Right lung (tissue), 5 donors: ENCODE measurements around the gene APC2. TPM values are rescaled to one million over a fixed set of nuclear protein-coding genes. Genes with fewer than 3 reads are reported as not detected.
"Not testable (repeated sequence)": the region's sequence is repeated elsewhere in the genome, so short reads cannot be mapped to it uniquely, and the experiment has no call there.

Source experiments
- DNase-seq, 2 donors: peaks; one replicate each; pipeline ENCODE4 v3.0.0-alpha.2; 2013
- polyA plus RNA-seq, 5 donors: library from polyadenylated mRNA; unstranded; fragments of 120-200 nt; gene quantifications; one replicate each; pipeline versions ENCODE4 v1.2.1 to v1.2.3, GENCODE V29; 2013; ENCODE audit warnings: inconsistent platforms in 1 of 5, low replicate concordance in 1 of 5; ENCODE audit not compliant: insufficient read length in 5 of 5, insufficient read depth in 1 of 5

The APC2 gene
- polyA plus RNA-seq, 5 donors, result 0.57 to 1.2 (median 0.71) TPM

- not testable (repeated sequence) for DNase-seq
Observed at GRCh38 chr19:1477056-1477455, 27.1 kb downstream of the APC2 start.

GRCh38 chr19:1478934-1479707 lies 29.2 kb downstream of the APC2 start, which contains the start of gene C19orf25:
C19orf25 (minus strand) TSS chr19:1479215; CDS start chr19:1478903, 312 bp downstream.
- peak; percentile 87 for DNase-seq

GRCh38 chr19:1481224-1481892 lies 31.4 kb downstream of the APC2 start:
- DNase-seq, result no peak

GRCh38 chr19:1481893-1482360 lies 32.0 kb downstream of the APC2 start:
- no peak for DNase-seq

- no peak for DNase-seq
Observed at GRCh38 chr19:1482361-1483130, 32.6 kb downstream of the APC2 start.

- no peak for DNase-seq
Observed at GRCh38 chr19:1483131-1483978, 33.4 kb downstream of the APC2 start.

- no peak for DNase-seq
Observed at GRCh38 chr19:1483979-1484428, 34.1 kb downstream of the APC2 start.

GRCh38 chr19:1486720-1487575 lies 37.0 kb downstream of the APC2 start:
- DNase-seq, result no peak

- DNase-seq, result no peak
Observed at GRCh38 chr19:1487576-1488281, 37.8 kb downstream of the APC2 start.

GRCh38 chr19:1488282-1488601 lies 38.3 kb downstream of the APC2 start:
- DNase-seq, result no peak

- DNase-seq, result no peak
Observed at GRCh38 chr19:1489463-1490310, 39.8 kb downstream of the APC2 start.

GRCh38 chr19:1490311-1491113 lies 40.6 kb downstream of the APC2 start, which contains the start of gene PCSK4:
PCSK4 (minus strand) TSS chr19:1490350; CDS start chr19:1490346, 4 bp downstream.
- DNase-seq, result peak; percentile 97 to 99

- no peak for DNase-seq
Observed at GRCh38 chr19:1491114-1491848, 41.4 kb downstream of the APC2 start, which contains the start of gene REEP6. REEP6 (plus strand) TSS chr19:1491181; CDS start chr19:1491270, 89 bp downstream.

- no peak for DNase-seq
Observed at GRCh38 chr19:1491849-1492170, 41.9 kb downstream of the APC2 start.

GRCh38 chr19:1492474-1493006 lies 42.6 kb downstream of the APC2 start:
- no peak for DNase-seq

- DNase-seq, result no peak
Observed at GRCh38 chr19:1494115-1494815, 44.3 kb downstream of the APC2 start.
